Bladder microvascular endothelial cell (primary cell): ENCODE data around the gene RNPEPL1. TPM values are rescaled to one million over a fixed set of nuclear protein-coding genes. Genes with fewer than 3 reads are reported as not detected.

Experiments used
- total RNA-seq: library from RNA; depleted of rRNA; stranded (reverse); fragments of >200 nt; gene quantifications from 2 replicates; pipeline ENCODE4 v1.2.3, GENCODE V29; 2014

RNPEPL1 gene, protein sequence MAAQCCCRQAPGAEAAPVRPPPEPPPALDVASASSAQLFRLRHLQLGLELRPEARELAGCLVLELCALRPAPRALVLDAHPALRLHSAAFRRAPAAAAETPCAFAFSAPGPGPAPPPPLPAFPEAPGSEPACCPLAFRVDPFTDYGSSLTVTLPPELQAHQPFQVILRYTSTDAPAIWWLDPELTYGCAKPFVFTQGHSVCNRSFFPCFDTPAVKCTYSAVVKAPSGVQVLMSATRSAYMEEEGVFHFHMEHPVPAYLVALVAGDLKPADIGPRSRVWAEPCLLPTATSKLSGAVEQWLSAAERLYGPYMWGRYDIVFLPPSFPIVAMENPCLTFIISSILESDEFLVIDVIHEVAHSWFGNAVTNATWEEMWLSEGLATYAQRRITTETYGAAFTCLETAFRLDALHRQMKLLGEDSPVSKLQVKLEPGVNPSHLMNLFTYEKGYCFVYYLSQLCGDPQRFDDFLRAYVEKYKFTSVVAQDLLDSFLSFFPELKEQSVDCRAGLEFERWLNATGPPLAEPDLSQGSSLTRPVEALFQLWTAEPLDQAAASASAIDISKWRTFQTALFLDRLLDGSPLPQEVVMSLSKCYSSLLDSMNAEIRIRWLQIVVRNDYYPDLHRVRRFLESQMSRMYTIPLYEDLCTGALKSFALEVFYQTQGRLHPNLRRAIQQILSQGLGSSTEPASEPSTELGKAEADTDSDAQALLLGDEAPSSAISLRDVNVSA
- 24.8 and 49.9 TPM in 2 replicates for total RNA-seq

DNA sequence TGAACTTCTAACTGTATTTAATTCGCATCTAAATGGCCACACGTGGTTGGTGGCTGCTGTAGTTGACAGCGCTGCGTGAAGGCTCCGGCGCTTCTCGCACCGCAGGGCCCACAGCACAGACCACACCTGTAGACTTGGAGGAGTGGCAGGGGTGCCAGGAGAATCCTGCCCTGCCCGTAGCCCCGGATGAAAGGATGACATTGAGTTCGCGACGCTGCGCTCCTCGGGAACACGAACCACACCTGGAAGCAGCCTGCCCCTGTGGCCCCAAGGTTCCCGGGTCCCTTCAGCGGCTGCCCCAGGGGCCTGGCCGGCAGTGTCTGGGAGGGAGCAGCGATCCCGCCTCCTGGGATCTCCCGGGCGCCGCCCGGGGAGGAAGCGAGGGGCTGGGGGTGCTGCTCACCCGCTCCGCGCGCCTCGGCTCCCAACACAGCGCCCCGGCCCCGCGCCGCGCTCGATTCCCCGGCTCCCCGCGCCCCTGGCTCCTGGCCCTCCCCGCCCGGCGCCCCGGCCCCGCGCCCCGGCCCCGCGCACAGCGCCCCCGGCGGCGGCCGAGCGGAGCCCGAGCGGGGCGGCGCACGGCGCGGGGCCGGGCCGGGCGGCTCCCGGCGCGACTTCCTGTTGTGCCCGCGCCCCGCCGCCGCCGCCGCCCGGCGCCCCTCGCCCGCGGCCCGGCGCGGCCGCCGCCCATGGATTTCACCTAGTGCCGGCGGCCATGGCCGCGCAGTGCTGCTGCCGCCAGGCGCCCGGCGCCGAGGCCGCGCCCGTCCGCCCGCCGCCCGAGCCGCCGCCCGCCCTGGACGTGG lies at the start of gene RNPEPL1:
TSS of gene RNPEPL1 (plus strand) at position 613 of the 806 bp plus-strand sequence. CDS start at position 716, 103 bp downstream.

GRCh38 chr2:240557808-240558207 lies 10.5 kb upstream of the RNPEPL1 start, which contains the start of gene ANKMY1:
ANKMY1 (minus strand) TSS chr2:240557988; CDS start chr2:240557335, 653 bp downstream.

DNA sequence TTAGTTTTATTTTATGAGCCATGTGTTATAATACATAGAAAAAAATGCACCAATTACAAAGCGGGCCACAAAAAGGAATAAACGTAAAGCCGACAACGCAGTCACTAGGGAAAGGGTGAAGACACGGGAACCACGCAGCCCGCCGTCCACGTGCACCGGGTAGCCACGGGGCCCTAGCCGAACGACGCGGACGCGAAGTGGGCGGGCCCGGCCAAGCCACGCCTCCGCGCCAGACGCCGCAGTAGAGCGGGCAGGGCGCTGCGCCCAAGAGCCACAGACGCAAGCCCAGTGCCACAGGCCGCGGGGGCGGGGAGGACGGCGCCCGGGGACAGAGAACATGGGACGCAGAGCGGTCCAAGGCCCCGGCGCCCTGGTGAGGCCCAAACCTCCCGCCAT lies 8.2 kb upstream of the RNPEPL1 start, which contains the start of gene DUSP28:
TSS of gene DUSP28 (plus strand) at position 274 of the 396 bp plus-strand sequence. CDS start 328 bp downstream, outside the sequence.

GRCh38 chr2:240586198-240586918 lies 18.1 kb downstream of the RNPEPL1 start, which contains the start of gene CAPN10:
CAPN10 (plus strand) TSS chr2:240586734; CDS start chr2:240586912, 178 bp downstream.

DNA sequence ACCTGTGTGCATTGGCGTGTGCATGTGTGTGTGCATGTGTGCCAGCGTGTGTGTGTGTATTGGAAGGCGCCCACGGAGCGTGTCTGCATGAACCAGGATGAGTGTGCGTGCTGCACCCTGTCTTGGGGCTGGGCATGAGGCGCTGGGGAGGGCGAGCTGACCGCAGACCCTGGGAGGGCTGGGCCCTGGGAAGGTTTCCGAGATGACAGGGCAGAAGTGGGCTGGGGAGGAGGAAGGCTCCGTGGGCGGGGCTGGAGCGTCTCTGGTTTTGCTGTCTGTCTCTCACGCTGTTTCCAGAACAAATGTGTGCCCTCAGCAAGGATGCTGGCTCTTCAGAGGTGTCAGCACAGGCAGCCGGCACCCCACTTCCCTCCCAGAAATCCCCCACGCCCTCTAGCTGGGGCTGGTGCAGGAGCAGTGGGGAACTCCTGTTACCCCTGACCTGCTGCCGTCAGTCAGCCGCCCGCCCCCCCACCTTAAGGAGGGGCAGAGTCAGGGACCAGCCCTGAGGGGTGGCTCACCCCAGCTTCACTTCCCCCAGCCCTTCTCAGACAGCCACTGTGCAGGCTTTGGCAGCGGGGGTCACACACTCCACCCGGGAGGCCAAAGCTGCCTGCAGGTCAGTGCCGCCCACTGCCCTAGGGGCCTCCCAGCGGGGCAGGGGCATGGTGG lies 56.8 kb downstream of the RNPEPL1 start, which contains the start of gene GPR35:
TSS of gene GPR35 (plus strand) at position 531 of the 672 bp plus-strand sequence. CDS start 4,473 bp downstream, outside the sequence.

Other genes with a start within 250 kb of the RNPEPL1 start
- 7.1 and 13.8 TPM in 2 replicates for gene GPC1, start 132.8 kb upstream of the RNPEPL1 start, total RNA-seq
- 2.4 and 9.1 TPM in 2 replicates for gene ANKMY1, start 10.5 kb upstream of the RNPEPL1 start, total RNA-seq
- gene DUSP28, start 8.1 kb upstream of the RNPEPL1 start, total RNA-seq = 1.4 and 1.6 TPM in 2 replicates
- 25.6 and 31.5 TPM in 2 replicates for gene CAPN10, start 18.2 kb downstream of the RNPEPL1 start, total RNA-seq
- gene GPR35, start 57.0 kb downstream of the RNPEPL1 start, total RNA-seq = 0.16 and 0.50 TPM in 2 replicates
- gene AQP12B, start 114.4 kb downstream of the RNPEPL1 start, total RNA-seq = not detected in 2 replicates
- gene AQP12A, start 123.4 kb downstream of the RNPEPL1 start, total RNA-seq = not detected in 2 replicates